Measurements from ENCODE around the gene IGF2. TPM values are rescaled to one million over a fixed set of nuclear protein-coding genes. Genes with fewer than 3 reads are reported as not detected.
A peak's percentile ranks its signal among the peaks of the same experiment; 100 is the strongest.

The IGF2 gene
- total and polyA plus RNA-seq, 2 of the 8 experiments (the other 6 are each of a cell fraction or from before 2014, with no cell fraction given) = 0.74 to 1.5 TPM

DNA sequence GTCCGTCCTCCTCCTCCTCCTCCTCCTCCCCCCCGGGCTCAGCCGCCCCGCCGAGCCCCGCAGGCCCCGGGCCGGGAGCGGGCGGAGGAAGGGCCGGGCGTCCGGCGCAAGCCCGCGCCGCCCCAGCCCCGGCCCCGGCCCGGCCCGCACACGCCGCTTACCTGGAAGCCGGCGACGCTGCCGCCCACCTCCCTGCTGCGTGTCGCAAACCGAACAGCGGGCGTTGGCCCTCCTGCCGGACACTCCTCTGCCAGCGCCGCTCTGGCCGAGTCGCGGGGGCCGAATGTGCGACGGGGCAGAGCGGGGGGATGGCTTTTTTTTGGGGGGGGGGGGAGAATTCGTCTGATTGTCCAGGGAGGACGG lies 1.1 kb downstream of the IGF2 start:
- Histone ChIP-seq H3K4me1 (replicated peaks in 1 of 4; ENCODE audit: control insufficient read depth in 3 of 4, insufficient read depth in 4 of 4, low read length in 3 of 4) (peaks cover 0 to 10% (median 7%) of the 10 kb centered on the region in 4 experiments; a peak in 6 of 7 replicates), H3K9me3 (ENCODE audit: insufficient read depth in 2 of 2, low read depth in 1 of 2, low read length in 1 of 2) (no peaks in the 10 kb centered on the region), H3K4ac (replicated peaks; ENCODE audit: insufficient read length, low read depth, low read length) (no peak overlapping the region), H4K20me1 (replicated peaks in 1 of 2; ENCODE audit: control insufficient read depth in 1 of 2, insufficient read depth in 2 of 2, low read length in 2 of 2) (peaks cover 12 to 18% of the 10 kb centered on the region in 2 experiments), H3K27me3 (replicated peaks in 1 of 4; ENCODE audit: control insufficient read depth in 3 of 4, extremely low read depth in 1 of 4, insufficient read depth in 3 of 4, low read length in 3 of 4) (peaks cover 58 to 90% (median 82%) of the 10 kb centered on the region in 4 experiments), H4K5ac (ENCODE audit: insufficient read length, low read depth, low read length) (no peak overlapping the region), H3K36me3 (ENCODE audit: control insufficient read depth in 2 of 4, insufficient read depth in 4 of 4, low read length in 3 of 4) (peaks cover 0 to 3% (median 0%) of the 10 kb centered on the region in 4 experiments; a peak in 1 of 8 replicates), H3K27ac (ENCODE audit: low read depth, low read length) (no peak overlapping the region), H3K23ac (ENCODE audit: insufficient read length) (no peak overlapping the region), H3K56ac (replicated peaks; ENCODE audit: insufficient read length, low read depth, low read length) (no peak overlapping the region), H2BK12ac (ENCODE audit: low read depth, low read length) (no peak overlapping the region), H4K8ac (ENCODE audit: extremely low read depth, insufficient read depth, low read length) (no peak overlapping the region), H2BK5ac (ENCODE audit: low read depth, low read length) (no peak overlapping the region), H3K79me1 (ENCODE audit: low read depth, low read length) (no peaks in the 10 kb centered on the region), H2AK5ac (ENCODE audit: low read depth, low read length) (no peak overlapping the region), H2BK15ac (ENCODE audit: low read length) (no peak overlapping the region), H3K18ac (ENCODE audit: extremely low read depth, low read length) (no peak overlapping the region), H3K4me3 (ENCODE audit: extremely low read depth in 1 of 4, insufficient read depth in 2 of 4, low read depth in 3 of 4, low read length in 4 of 4) (peak overlapping the region; percentile 26 to 65 (median 30); a peak in 6 of 8 replicates), H3K9ac (replicated peaks in 1 of 4; ENCODE audit: extremely low read depth in 1 of 4, low read depth in 3 of 4, low read length in 3 of 4) (no peak overlapping the region), H4K91ac (replicated peaks; ENCODE audit: insufficient read length, low read length) (no peak overlapping the region), H3K23me2 (ENCODE audit: low read depth, low read length) (peaks cover 11% of the 10 kb centered on the region; the same call in 1 of the 2 replicates), H2AFZ (ENCODE audit: low read length) (no peak overlapping the region), H2BK20ac (ENCODE audit: low read length) (no peak overlapping the region), H2BK120ac (replicated peaks; ENCODE audit: low read depth, low read length) (no peak overlapping the region), H3K14ac (ENCODE audit: insufficient read length) (no peak overlapping the region), H3K79me2 (ENCODE audit: control insufficient read depth in 1 of 2, insufficient read depth in 2 of 2, low read length in 2 of 2) (no peaks in the 10 kb centered on the region), H3K4me2 (ENCODE audit: insufficient read depth in 1 of 2, low read depth in 2 of 2, low read length in 2 of 2) (peak overlapping the region; percentile 54 to 87)
- POLR2A ChIA-PET (ENCODE audit: partially characterized antibody) = interaction anchor here (0.8 to 1.1 kb wide), 2 partner anchors 9 to 117 kb away, joined by 3 read pairs; no protein-coding TSS in a partner anchor
- no peak for DNase-seq (ENCODE audit: low read depth in 1 of 2, low spot score in 2 of 2)
- FAIRE-seq = no peak
- CTCF ChIA-PET (ENCODE audit: partially characterized antibody) = interaction anchor here (1.0 to 12.3 kb wide), 7 partner anchors 13 to 330 kb away, joined by 3 to 170 read pairs (median 4); no protein-coding TSS in a partner anchor
- WGBS, 2 experiments (ENCODE audit: extremely low coverage in 1 of 2, insufficient coverage in 1 of 2, insufficient read length in 1 of 2, insufficient replicate concordance in 2 of 2, low coverage in 1 of 2, low lambda C conversion rate in 2 of 2, missing lambda C conversion rate in 1 of 2) = 0% methylated on average over 2 of the region's 44 CpGs; no CpG with 5 or more reads in 1 of the 2 experiments
- TF ChIP-seq ASH2L (IDR thresholded peaks at IDR 0.05; ENCODE audit: low read length) = no peak
- TF ChIP-seq EZH2 (IDR thresholded peaks at IDR 0.05; ENCODE audit: low read depth, low read length, severe bottlenecking) = peak; percentile 82

Data from H1 (cell line).